GM18868 (cell line): ENCODE measurements around the gene MYO10.

Experiments used
- ATAC-seq: cut with Tn5 transposase; IDR thresholded peaks from one replicate; pipeline ENCODE4 v1.9.1; 2021; ENCODE audit warnings: mild to moderate bottlenecking, moderate library complexity; ENCODE audit not compliant: unreplicated experiment

Gene MYO10

DNA sequence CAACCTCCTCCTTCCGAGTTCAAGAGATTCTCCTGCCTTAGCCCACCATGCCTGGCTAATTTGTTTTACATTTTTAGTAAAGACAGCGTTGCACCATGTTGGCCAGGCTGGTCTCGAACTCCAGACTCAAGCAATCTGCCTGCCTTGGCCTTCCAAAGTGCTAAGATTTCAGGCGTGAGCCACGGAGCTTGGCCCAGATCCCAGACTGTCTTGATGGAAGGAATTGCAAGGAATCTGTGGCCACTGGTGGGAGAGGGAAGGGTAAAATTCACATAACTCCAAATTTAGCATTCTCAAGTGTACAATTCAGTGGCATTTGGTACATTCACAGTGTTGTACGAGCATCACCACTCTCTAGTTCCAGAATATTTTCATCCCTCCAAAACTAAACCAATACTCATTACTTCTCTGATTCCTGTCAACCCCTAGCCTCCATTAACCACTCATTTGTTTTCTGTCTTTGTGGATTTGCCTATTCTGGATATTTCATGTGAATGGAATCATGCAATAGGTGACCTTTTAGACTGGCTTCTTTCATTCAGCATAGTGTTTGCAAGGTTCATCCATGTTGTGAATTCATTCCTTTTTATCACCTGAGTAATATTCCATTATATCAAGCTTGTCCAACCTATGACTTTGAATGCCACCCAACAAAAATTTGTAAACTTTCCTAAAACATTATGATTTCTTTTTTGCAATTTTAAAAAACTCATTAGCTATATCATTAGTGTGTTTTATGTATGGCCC, 8.9 kb upstream of the MYO10 start:
- no peak for ATAC-seq

DNA sequence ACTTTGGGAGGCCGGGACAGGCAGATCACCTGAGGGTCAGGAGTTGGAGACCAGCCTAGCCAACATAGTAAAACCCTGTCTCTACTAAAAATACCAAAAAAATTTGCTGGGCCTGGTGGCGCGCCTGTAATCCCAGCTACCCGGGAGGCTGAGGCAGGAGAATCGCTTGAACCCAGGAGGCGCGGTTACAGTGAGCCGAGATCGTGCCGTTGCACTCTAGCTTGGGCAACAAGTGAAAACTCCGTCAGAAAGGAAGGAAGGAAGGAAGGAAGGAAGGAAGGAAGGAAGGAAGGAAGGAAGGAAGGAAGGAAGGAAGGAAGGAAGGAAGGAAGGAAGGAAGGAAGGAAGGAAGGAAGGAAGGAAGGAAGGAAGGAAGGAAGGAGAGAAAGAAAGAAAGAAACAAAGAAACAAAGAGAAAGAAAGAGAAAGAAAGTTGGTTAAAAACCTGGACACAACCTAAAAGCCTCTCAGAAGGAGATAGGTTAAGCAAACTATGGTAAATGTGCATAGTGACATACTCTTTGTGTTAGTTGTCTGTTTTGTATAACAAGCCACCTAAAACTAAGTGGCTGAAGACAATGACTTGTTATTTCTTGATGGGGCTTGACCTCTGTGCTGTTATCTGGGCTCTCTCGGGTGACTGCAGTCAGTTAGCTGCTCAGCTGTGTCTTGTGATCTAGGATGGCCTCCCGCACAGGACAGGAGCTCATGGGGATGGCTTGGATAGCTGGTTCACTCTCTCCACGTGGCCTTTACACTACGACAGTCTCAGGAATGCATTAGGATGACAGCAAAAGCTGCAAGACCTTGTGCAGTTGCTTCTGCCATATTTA, 8.0 kb upstream of the MYO10 start:
- ATAC-seq: no peak

DNA sequence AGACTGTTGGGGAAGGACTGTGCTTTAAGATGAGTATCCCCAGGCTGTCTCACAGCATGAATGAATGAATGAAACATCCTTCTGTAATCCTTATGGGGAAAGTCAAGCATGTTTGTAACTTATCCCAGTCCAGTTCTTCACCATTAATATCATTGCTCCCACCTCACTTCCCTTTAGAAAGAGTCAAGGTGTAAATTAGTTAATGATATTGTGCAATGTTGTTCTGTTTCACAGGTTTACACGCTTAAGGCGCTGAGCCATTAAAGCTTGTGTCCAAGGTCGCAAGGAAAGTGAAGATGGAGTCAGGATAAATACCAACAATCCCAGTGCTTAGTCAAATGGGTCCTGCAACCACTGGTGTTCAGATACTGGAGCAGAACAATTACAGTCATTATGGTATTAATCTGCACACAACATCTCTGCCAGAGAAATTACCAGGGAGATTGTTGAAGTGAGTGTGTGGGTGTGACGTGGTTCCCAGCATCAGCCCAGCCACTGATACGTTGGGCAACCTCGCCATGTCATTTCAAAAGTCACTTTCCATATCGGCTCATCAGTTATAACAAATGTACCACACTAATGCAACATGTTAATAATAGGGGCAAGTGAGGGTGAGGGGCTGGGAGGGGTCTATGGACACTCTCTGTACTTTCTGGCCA, 1.5 kb upstream of the MYO10 start:
- ATAC-seq: no peak

DNA sequence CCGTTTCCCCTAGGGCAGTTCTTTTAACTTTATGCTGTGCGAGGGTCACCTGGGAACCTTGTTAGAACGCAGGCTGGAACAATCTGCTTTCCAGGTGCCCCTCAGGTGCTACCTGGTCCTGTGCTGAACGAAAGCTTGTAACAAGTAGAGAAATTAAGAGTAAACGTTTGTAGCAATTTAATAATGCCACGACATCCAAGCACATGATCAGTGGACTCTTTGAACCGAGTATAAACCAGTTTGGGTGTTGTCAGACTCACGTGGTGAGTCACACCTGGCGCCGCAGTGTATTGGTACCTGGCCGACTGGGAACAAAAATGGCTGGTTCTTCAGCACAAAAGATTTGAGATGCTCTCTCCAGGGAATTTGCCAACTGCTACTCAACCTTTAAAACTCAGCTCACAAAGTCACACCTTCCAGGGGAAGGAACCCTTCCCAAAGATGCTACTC, 926 bp upstream of the MYO10 start:
- ATAC-seq: no peak

DNA sequence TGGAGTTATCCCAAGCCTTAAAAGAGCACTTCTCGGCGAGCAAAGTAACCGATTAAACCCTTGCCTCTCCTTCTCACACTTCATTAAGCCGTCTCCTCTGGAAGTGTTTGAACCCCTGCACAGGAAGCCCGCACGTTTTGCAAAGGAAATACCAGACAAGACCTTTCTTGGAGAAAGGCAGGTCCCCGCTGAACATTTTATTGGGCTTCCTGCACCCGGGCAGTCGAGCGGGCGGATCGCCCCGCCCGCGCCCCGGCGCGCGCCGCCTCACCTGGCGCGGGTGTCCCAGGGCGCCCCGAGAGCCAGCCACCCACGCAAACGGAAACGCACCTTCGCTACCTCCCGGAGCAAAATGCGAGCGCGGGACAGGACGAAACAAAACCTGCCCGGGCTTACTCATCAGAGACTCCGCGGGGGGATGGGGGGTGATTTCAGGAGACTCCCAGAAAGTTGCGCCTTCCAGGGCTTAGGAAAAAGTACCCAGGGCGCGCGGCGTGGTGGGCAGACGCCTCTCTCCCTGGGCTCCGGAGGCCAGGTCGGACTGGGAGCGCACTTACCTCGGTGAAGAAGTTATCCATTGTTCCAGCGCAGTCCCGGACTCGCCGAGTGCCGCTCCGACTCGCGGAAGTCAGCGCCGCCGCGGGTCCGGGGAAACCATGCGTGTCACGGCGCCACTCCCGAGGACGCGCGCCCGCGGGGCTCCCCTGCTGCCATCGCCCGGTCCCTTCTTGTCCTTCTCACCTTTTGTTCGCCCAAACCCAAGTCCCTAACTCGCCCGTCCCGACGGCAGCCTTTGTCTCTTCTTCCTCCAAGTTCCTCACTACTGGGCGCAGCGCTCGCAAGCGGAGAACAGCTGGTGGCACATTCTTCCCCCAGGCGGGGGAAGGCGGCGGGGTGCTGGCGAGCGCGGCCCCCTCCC, 598 bp downstream of the MYO10 start:
- ATAC-seq: no peak

DNA sequence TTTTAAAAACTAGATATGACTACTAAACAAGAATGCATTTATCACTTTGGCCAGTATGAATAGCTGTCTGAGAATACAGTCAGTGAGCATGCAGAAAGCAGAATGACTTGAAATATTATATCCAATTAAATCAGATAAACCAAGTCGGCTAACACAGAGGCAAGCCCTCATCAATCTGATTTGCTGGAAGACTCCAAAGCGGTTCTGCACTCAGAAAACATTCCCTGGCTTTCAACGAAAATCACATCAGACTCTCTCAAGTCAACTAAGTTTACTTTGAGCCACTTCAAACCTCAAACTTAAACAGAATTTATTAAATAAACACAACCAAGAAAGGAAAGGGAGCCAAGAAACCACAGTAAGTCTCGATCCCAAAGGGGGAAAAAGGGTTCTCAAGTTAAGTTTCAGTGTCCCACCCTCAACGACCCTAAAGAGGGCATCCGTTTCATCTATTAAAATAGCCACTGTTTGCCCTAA, 1.4 kb downstream of the MYO10 start:
- ATAC-seq: no peak

DNA sequence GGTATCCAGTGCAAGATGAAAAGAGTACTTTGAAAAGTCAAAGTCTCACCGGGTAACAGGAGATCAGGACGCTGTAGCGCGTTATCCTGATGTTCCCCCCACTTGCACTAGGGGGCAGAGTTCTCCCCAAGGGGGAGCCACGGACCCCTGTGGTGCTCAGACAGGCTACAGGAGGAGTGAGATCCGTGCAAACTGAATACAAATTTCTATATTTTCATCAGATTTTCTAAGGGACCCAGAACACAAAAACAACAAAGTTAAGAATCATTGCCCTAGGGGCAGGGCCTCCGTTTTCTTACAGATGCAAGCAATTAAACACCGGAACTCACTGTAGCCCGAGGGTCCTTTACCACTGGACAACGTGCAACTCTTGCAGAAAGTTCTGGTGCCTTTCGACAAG, 2.0 kb downstream of the MYO10 start:
- peak; percentile 58 for ATAC-seq

DNA sequence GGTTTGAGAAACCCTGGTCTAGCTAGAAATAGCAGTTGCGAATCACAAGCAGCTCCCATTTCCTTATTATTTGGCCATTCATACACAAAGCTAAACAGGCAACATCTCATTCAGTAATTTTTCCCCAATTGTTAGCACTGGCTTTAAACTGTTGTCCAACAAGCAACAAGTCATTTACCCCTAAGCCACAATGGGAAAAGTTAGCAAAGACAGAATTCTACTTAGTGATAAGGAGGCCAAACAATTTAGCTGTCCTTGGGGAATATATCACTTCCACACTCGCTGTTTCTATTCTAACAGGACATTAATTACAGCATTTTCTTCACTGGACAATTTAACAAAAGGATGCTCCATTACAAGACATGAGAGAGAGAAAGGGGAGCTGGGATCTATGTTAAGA, 2.8 kb downstream of the MYO10 start:
- ATAC-seq: no peak

DNA sequence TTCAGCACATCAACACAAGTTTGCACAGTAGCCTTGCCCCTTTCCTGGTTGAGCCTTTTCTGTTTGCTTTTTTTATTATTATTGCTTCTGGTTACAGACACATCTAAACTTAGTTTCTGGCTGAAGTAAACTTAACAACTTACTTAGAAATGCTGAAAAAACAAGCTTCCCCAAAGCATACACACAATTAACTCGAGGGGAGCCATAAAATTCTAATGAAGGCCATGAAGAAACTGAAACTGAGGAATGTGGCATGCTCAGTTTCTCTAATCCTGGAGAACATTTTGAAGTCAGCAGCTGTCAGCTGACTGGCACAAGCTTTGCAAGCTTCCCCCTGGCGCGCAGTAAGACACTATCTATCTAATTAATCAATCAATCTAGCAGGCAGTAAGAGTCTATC, 3.7 kb downstream of the MYO10 start:
- no peak for ATAC-seq

DNA sequence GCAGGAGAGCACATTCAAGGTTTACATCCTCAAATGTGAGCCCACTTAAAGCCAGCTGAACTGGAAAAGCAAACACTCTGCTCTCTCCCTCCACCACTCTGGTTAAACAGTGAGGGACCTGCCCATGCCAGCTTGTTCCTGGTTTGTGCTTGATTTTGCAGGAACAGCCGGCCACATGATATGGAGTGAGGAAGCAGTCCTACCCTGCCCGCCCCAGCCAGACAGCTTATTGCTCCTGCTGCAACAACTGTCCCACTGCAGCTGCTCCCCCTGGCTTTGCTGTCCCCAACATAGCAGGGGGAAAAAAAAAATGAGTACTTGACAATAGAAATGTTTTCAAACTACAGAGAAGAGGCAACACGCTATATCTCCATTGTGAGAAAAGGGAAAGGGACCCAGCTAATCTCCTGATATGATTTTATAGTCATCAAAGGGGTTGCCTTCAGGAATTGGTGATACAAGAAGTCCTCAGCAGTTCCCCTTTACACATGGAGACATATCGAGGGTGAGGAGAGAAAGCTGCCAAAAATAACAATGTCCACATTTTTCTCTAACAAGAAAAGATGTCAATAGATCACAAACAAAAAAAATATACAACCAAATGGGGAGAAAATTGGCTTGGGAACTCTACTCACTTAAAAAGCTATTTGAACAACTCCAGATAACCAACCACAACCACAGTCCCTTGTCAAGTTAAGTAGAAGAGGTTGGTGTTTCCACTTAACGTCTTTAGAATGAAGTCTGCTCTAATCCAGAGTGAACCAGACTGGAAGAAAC, 4.6 kb downstream of the MYO10 start:
- ATAC-seq: no peak

DNA sequence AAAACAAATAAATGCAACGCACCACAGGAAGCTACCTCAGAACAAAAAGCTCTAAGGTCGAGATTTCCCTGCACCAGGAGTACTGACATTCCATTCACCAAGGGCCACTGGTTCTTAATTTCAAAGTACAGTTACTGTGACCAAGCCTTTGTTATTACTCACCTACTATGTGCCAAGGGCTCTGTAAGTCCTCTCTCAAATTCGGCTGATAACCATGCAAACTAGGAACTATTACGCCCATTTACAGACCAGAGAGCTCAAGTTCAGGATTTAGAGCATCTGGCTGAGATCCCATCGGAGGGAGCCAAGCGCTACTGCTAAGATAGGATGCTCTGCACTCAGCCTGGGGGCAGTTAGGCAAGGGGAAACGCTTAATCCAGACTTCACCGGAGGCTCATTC, 5.6 kb downstream of the MYO10 start:
- no peak for ATAC-seq

DNA sequence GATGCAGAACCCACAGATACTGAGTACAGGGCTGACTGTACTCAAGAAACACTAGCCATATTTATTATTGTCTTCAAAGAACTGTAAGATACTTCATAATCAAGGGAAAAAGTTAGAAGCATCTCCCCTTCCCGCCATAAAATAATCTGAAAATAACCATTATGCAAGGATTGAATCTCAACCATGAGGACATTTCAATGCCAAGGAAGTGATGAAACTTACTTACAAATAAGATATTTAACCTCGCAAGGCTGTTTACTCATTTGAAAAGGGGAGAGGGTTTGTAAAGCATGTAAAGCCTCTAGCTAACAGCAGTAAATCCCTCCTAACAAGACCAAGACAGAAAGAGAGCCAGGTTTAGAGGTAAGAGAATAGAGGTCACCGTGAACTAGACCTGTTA, 6.3 kb downstream of the MYO10 start:
- no peak for ATAC-seq

DNA sequence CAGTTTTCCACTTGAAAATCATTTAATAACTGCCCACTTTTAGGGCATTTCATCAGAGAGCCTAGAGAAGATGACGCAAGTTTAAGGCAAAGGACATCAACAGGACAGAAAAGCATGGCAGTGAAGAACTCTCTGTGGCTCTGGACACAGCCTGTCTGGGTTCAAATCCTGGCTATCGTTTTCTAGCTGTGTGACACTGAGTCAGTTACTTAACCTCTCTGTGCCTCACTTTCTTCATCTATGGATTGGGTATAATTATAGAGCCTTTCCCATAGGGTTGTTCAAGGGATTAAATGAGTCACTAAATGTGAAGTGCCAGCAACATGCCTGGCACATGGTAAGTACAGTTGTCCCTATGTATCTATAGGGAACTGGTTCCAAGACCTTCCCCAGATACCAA, 6.7 kb downstream of the MYO10 start:
- ATAC-seq: no peak

DNA sequence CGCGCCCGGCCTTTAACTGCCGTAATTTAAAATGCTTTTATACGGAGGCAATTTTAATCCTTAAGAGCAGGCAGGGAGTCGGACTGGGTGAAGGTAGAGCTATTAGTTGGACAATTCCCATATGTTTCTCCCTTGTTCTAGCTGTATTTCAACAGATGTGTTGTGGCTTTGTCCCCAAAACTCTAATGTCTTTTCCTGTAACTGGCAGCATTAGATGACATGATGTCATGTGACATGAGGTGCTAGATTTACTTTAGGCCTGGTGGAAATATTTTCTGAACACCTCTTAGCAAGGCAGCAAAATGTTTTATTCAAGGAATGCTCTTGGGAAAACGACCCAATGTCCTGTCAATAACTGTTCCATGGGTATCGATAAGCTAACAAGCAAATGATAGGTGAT, 8.5 kb downstream of the MYO10 start:
- ATAC-seq: no peak

DNA sequence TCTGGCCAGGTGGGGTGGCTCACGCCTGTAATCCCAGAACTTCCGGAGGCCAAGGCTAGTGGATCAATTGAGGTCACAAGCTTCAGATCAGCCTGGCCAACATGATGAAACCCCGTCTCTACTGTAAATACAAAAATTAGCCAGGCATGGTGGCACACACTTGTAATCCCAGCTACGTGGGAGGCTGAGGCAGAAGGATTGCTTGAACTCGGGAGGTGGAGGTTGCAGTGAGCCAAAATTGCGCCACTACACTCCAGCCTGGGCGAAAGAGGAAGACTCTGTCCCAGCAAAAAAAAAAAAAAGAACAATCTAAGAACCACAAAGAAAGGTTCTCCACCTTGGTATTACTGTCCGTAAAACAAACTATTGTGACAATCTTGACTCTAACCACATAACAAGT, 9.7 kb downstream of the MYO10 start:
- no peak for ATAC-seq

DNA sequence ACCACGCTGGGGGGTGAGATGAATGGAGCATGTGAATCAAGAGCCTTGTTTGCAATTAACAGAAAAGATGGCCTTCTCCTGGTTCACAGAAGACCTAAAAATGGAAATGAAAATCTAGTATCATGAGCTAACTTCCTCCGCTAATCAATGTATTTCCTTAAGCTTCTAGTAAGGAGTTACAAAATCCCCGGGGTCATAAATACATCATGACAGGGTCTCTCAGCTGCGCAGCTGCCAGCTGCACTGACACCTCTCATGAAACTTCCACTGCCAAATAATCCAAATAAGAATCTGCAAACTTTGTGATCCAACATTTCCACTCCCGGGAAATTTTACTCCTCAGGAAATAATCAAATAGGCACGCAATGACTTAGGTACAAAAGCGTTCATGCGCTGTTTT, 11.9 kb downstream of the MYO10 start:
- ATAC-seq: no peak

DNA sequence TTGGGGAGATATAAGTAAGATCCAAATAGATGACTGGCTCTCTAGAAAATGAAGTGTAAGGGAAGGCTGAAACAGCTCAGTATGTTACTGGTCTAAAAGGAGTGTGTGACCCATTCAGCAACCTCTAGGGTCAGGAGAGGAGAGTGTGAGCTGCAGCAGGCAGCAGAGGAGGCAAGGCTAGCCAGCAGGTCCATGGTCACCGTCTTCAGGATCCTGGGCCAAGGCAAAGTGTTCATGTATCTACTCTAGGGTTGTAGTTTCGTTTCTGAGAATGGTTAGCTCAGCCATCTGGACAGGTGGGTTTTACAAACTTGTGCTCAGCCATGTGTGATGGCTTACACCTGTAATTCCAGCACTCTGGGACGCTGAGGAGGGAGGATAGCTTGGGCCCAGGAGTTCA, 13.7 kb downstream of the MYO10 start:
- no peak for ATAC-seq

DNA sequence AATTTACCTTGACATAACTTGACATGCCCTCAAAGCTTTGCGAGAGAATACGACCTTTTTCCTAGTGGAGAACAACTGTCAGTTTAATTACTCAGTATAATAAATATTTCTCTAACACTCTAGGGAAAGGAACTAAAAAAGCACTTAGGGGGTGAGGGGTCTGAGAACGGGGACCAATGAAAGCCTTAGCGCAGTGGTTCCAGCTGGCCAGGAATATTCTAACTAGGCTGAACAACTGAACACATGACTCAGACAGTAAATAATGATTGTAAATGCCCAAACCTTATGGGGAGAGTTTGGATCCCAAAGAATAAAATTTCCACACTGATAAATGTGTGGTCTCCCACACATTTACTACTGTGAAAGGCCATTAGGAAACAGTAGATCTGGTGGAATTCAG, 14.9 kb downstream of the MYO10 start:
- ATAC-seq: no peak

DNA sequence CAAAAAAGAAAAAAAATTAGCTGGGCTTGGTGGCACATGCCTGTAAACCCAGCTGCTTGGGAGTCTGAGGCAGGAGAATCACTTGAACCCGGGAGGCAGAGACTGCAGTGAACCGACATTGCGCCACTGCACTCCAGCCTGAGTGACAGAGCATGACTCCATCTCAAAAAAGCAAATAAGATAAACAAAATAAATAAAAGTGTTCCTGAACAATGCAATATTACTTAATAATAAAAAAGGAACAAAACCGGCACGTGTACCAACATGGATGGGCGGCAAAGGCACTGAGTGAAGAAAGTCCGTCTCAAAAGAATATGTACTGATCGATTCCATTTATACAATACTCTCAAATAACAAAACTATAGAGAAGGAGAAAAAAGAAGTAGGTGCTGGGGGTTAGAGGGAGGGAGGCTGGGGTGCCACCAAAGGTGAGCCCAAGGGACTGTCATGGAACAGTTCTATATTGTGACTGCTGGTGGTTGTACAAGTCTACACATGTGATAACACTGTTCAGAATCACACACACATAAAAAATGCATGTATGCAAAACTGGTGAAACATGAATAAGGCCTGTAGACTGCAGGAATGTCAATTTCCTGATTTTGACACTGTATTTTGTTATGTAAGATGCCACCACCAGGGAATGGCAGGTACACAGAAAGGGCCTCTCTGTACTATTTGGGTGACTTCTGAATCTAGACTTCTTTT, 15.8 kb downstream of the MYO10 start:
- ATAC-seq: no peak
